ENCODE results near the gene HOXA3.

GRCh38 chr7:27192546-27193334 lies 40.4 kb upstream of the HOXA3 start:
- no peak for TF ChIP-seq SMC3 (IDR thresholded peaks at IDR 0.05; ENCODE audit: low read depth, low read length)
- no peak for TF ChIP-seq CTCF (IDR thresholded peaks at IDR 0.05)
- TF ChIP-seq ELF1 (IDR thresholded peaks at IDR 0.05), result no peak
- TF ChIP-seq MAX (IDR thresholded peaks at IDR 0.05; ENCODE audit: low read depth), result no peak
- no peak for TF ChIP-seq POLR2AphosphoS5 (IDR thresholded peaks at IDR 0.05; ENCODE audit: low read depth, low read length)
- no peak for TF ChIP-seq SIN3A (IDR thresholded peaks at IDR 0.05; ENCODE audit: borderline replicate concordance, low read depth, low read length)
- TF ChIP-seq JUND (IDR thresholded peaks at IDR 0.05), result no peak
- TF ChIP-seq RAD21 (IDR thresholded peaks at IDR 0.05; ENCODE audit: low read length), result no peak
- TF ChIP-seq EZH2phosphoT487 (IDR thresholded peaks at IDR 0.05; ENCODE audit: borderline replicate concordance, low read depth), result peak; percentile 82; the same call in 1 of the 2 replicates
